Endothelial cell of umbilical vein (primary cell): ENCODE measurements around the gene OXNAD1. TPM values are rescaled to one million over a fixed set of nuclear protein-coding genes. Genes with fewer than 3 reads are reported as not detected.

Experiments used
- BruUV-seq: library from RNA; stranded (reverse); fragments of 400-500 nt; replicated peaks from 2 replicates; lab custom pipeline; 2021; lab: Mats Ljungman, UMichigan
- CTCF ChIA-PET: fragments of 300-600, 350-600 bp; sonication (Branson Sonifier 250); formaldehyde crosslinking; loops from one replicate; lab custom pipeline; 2021; ENCODE audit warnings: antibody characterized with exemption, inconsistent platforms; lab: Charles Lee
- POLR2A ChIA-PET: fragments of 300-600, 350-600 bp; sonication (Branson Sonifier 250); formaldehyde crosslinking; loops from one replicate; lab custom pipeline; 2021; ENCODE audit warnings: antibody characterized with exemption, inconsistent platforms; lab: Charles Lee
- DNase-seq: peaks from one replicate; pipeline ENCODE4 v3.0.0-alpha.2; 2011; ENCODE audit warnings: low read depth, low spot score
- FAIRE-seq: peaks from 2 replicates; lab custom pipeline; 2011; peaks lifted over from hg19 to GRCh38; lab: Jason Lieb, UNC
- H2AFZ ChIP-seq: 2 replicates; pipeline ENCODE4 v1.6.0; 2012; ENCODE audit warnings: low read depth, low read length, control low read depth, inconsistent platforms
- H3K27ac ChIP-seq: 2 replicates; pipeline ENCODE4 v1.5.1; 2011; ENCODE audit warnings: low read depth, mild to moderate bottlenecking, control low read depth, low read length, moderate library complexity; ENCODE audit not compliant: insufficient read depth
- H3K27me3 ChIP-seq, 2 experiments: 2 replicates each; pipeline versions ENCODE4 v1.6.0 to v1.6.1; 2011; ENCODE audit warnings: low read length in 2 of 2, mixed read lengths in 1 of 2; ENCODE audit not compliant: control insufficient read depth in 2 of 2, insufficient read depth in 2 of 2
- H3K36me3 ChIP-seq, 2 experiments: 2 replicates in 1 of 2; 3 replicates in 1 of 2; pipeline ENCODE4 v1.5.1; 2011; ENCODE audit warnings: low read length in 2 of 2, mild to moderate bottlenecking in 1 of 2, moderate library complexity in 1 of 2; ENCODE audit not compliant: control insufficient read depth in 2 of 2, insufficient read depth in 2 of 2; ENCODE audit errors: extremely low read depth in 1 of 2
- H3K4me1 ChIP-seq: 3 replicates; pipeline ENCODE4 v1.5.1; 2011; ENCODE audit warnings: mild to moderate bottlenecking, low read length; ENCODE audit not compliant: control insufficient read depth, insufficient read depth; ENCODE audit errors: extremely low read depth
- H3K4me2 ChIP-seq: 2 replicates; pipeline ENCODE4 v1.6.1; 2011; ENCODE audit warnings: low read length, control low read depth, mixed read lengths; ENCODE audit not compliant: insufficient read depth
- H3K4me3 ChIP-seq, 3 experiments: fragments of 200-600 bp in 1 of 3; sonication (generic), shearing (Covaris generic) in 1 of 3; replicated peaks in 1 of 3; 2 replicates each; pipeline ENCODE4 v1.5.1; 2011 to 2016; ENCODE audit warnings: control low read depth in 3 of 3, low read length in 3 of 3, mild to moderate bottlenecking in 2 of 3, inconsistent platforms in 1 of 3, low read depth in 1 of 3, moderate library complexity in 1 of 3; ENCODE audit not compliant: insufficient read depth in 1 of 3
- H3K79me2 ChIP-seq: 2 replicates; pipeline ENCODE4 v1.6.0; 2012; ENCODE audit warnings: low read length, inconsistent platforms; ENCODE audit not compliant: control insufficient read depth, insufficient read depth
- H3K9ac ChIP-seq: replicated peaks from 2 replicates; pipeline ENCODE3; 2011; ENCODE audit warnings: low read length, control low read depth; ENCODE audit not compliant: insufficient read depth; ENCODE audit errors: extremely low read depth
- H3K9me1 ChIP-seq: replicated peaks from 3 replicates; pipeline ENCODE4 v1.6.0; 2011; ENCODE audit warnings: mild to moderate bottlenecking, low read length; ENCODE audit not compliant: control insufficient read depth, insufficient read depth; ENCODE audit errors: extremely low read depth
- H3K9me3 ChIP-seq: replicated peaks from 2 replicates; pipeline ENCODE4 v1.5.1; 2012; ENCODE audit warnings: low read length, inconsistent platforms; ENCODE audit not compliant: control insufficient read depth, insufficient read depth
- H4K20me1 ChIP-seq: replicated peaks from 2 replicates; pipeline ENCODE3; 2011; ENCODE audit warnings: mild to moderate bottlenecking, low read length; ENCODE audit not compliant: control insufficient read depth, insufficient read depth; ENCODE audit errors: extremely low read depth
- CTCF ChIP-seq, 2 donors: IDR thresholded peaks; 1 replicate in 1 of 2; 2 replicates in 1 of 2; pipeline ENCODE4 v1.5.1; 2011; ENCODE audit warnings: low read length in 2 of 2, mild to moderate bottlenecking in 2 of 2, moderate library complexity in 2 of 2, control low read depth in 1 of 2, inconsistent platforms in 1 of 2, low read depth in 1 of 2; ENCODE audit not compliant: insufficient read depth in 1 of 2; ENCODE audit errors: extremely low read depth in 1 of 2
- EZH2 ChIP-seq: IDR thresholded peaks from 2 replicates; pipeline ENCODE4 v1.6.1; 2012; ENCODE audit warnings: borderline replicate concordance, low read depth, mild to moderate bottlenecking, moderate library complexity, low read length, inconsistent platforms; ENCODE audit not compliant: severe bottlenecking
- FOS ChIP-seq: IDR thresholded peaks from 2 replicates; pipeline ENCODE4 v1.6.1; 2011; ENCODE audit warnings: mild to moderate bottlenecking, low read length, moderate library complexity, borderline replicate concordance; ENCODE audit not compliant: insufficient read depth
- GATA2 ChIP-seq: IDR thresholded peaks from 2 replicates; pipeline ENCODE4 v1.7.0; 2011; ENCODE audit warnings: low read depth, mild to moderate bottlenecking, moderate library complexity, mixed read lengths, low read length; ENCODE audit not compliant: insufficient read length, insufficient read depth
- JUN ChIP-seq: IDR thresholded peaks from 2 replicates; pipeline ENCODE4 v1.6.1; 2011; ENCODE audit warnings: borderline replicate concordance, low read depth; ENCODE audit not compliant: insufficient read length, insufficient read depth
- MYC ChIP-seq: IDR thresholded peaks from one replicate; pipeline ENCODE4 v1.6.1; 2011; ENCODE audit warnings: mild to moderate bottlenecking, low read depth, low read length
- POLR2A ChIP-seq: IDR thresholded peaks from 2 replicates; pipeline ENCODE4 v1.6.1; 2012; ENCODE audit warnings: low read depth, mild to moderate bottlenecking, control low read depth, low read length
- POLR2AphosphoS5 ChIP-seq: IDR thresholded peaks from 2 replicates; pipeline ENCODE4 v1.6.1; 2012; ENCODE audit warnings: low read depth, mild to moderate bottlenecking, control low read depth, low read length, moderate library complexity; ENCODE audit not compliant: insufficient read depth
- dilution Hi-C: fragments of 300-500 bp; cut with MboI; formaldehyde crosslinking; loops from one replicate; pipeline ENCODE4 v1.15.0; 2019; ENCODE audit warnings: low sequenced_read_pairs; ENCODE audit not compliant: extremely low pct_ligation_motif_present
- intact Hi-C: fragments of 100-400 bp; cut with micrococcal nuclease; formaldehyde crosslinking; loops from one replicate; pipeline ENCODE4 v1.10.0; 2022
- polyA plus RNA-seq, 4 experiments: library from polyadenylated mRNA; depleted of rRNA in 3 of 4; stranded (reverse) in 3 of 4; unstranded in 1 of 4; fragments of >200 nt; gene quantifications; 2 replicates each; pipeline versions ENCODE4 v1.2.1 to v1.2.3, GENCODE V29; 2011 to 2012; ENCODE audit warnings: missing spikeins in 1 of 4
- total RNA-seq: library from RNA; stranded (reverse); gene quantifications from 2 replicates; pipeline ENCODE4 v1.2.3, GENCODE V29; 2021
- TF ChIP-seq, protein P1 (sequence below): IDR thresholded peaks from 2 replicates; pipeline ENCODE4 v1.6.1; 2011; ENCODE audit not compliant: insufficient read depth, insufficient read length

Gene OXNAD1
- total and polyA plus RNA-seq, 2 donors (not counting 3 experiments of a cell fraction or from before 2014, with no cell fraction given) = 5.5 to 9.7 TPM

- no peak overlapping the region for H3K9ac ChIP-seq
- ChIA-PET POLR2A (no interaction called here), CTCF (no interaction called here)
- H3K27me3 ChIP-seq = no peaks in the 10 kb centered on the region
- no peak for TF ChIP-seq GATA2
- TF ChIP-seq FOS = no peak
- TF ChIP-seq JUN = no peak
- TF ChIP-seq, protein P1, sequence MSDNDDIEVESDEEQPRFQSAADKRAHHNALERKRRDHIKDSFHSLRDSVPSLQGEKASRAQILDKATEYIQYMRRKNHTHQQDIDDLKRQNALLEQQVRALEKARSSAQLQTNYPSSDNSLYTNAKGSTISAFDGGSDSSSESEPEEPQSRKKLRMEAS = no peak
- TF ChIP-seq MYC = no peak
- TF ChIP-seq EZH2 = no peak
- no peak for TF ChIP-seq POLR2A
- no peak for TF ChIP-seq POLR2AphosphoS5
- TF ChIP-seq CTCF (IDR thresholded peaks at IDR 0.05; ENCODE audit: extremely low read depth in 1 of 2, insufficient read depth in 1 of 2, low read depth in 1 of 2, low read length in 2 of 2) = no peak
- H3K4me1 ChIP-seq = no peaks in the 10 kb centered on the region
- no peak for DNase-seq
- intact Hi-C loops = no loop called here
- no peaks in the 10 kb centered on the region for H3K9me3 ChIP-seq
- H3K27ac ChIP-seq = no peak overlapping the region
- H3K79me2 ChIP-seq = no peaks in the 10 kb centered on the region
- peaks cover 0 to 2% of the 10 kb centered on the region in 2 experiments for H3K36me3 ChIP-seq
- no peak overlapping the region for H3K4me3 ChIP-seq
- H3K4me2 ChIP-seq = no peak overlapping the region
- no TSS peak for BruUV-seq
- H2AFZ ChIP-seq = no peak overlapping the region
- no peak for FAIRE-seq
- no peaks in the 10 kb centered on the region for H3K9me1 ChIP-seq
- dilution Hi-C loops = no loop called here
- no peaks in the 10 kb centered on the region for H4K20me1 ChIP-seq
These were observed 65.3 kb downstream of the OXNAD1 start for GRCh38 chr3:16330351-16330750.
